ENCODE measurements around the gene AMN1.
"Not testable (repeated sequence)": the region's sequence is repeated elsewhere in the genome, so short reads cannot be mapped to it uniquely, and the experiment has no call there.

Gene AMN1

DNA sequence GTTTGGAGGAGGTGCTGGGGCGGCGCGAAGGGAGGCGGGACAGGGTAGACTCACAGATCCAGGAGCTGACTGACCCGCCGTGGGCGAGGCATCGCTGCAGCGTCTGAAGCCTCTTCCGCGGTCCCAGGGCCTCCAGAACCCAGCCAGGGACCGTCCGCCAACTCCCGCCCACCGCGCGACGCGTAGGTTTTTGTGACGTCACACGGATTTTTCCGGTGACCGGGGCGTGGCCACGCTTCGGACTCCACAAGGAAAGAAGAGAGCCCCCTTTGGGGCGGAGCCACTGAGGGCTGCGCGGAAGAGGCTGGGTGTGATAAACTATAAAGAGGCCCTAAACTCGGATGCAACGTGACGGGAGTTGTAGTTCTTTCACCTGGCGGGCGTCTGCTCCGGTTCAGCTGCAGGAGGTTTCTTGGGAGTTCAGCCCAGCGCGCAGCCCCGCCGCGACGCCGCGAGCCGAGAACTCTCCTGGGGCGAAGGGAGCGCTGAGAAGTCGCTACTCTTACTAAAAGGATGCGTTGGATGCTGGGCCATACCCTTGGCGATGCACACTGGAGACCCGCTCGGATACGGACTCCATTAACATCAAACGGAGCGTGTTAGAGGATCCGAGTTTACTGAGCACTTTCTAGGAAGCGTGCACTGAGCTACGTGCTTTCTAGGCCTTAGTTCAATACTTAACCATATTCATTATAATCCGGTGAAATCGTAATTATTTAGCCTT lies at the start of gene AMN1:
Gene AMN1 (minus strand): TSS at position 105 of the 724 bp plus-strand sequence. CDS start 13 bp downstream, at position 92.
- DNase-seq: peak; percentile 100

DNA sequence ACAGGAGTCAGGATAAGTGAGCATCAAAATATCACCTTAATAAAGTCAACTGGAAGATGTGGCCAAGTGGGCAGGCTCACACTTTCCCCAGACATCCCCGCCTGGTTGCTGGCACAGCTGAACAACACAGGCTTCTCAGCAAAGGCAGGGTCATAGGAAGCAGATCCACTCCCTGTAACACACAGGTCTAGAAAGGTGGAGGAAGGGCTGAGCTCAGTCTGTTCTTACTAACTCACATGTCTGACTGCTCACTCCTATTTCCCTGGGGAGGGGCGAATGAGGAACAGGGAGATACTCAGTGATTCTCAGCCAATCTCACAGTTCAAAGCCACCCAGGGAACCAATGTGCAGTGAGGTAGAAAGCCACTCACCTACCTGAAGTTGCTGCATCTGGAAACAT lies 45.0 kb upstream of the AMN1 start:
- no peak for DNase-seq

DNA sequence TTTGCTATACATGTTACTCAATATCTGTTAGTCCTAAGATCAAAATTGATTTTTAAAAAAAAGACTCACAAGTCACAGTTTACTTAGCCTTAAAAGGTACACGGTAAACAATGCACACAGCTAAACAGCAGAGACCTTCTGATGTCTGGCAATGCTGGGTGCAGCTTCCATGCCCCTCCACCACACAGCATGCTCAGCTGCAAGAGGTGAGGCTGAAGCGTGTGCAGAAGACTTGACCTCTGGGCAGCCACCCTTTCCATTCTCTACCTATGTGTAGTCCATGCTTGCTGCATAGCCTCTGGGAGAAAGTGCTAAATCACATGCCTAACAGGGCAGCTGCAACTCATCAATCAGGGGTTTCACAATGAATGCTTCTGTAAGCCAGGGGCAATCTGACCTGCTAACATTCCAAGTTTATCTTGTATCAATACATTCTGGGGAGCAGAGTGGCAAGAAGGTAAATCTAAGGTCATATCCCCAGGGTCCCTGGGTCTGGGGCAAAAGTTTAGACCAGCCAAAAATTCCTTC lies 44.5 kb upstream of the AMN1 start:
- no peak for DNase-seq

DNA sequence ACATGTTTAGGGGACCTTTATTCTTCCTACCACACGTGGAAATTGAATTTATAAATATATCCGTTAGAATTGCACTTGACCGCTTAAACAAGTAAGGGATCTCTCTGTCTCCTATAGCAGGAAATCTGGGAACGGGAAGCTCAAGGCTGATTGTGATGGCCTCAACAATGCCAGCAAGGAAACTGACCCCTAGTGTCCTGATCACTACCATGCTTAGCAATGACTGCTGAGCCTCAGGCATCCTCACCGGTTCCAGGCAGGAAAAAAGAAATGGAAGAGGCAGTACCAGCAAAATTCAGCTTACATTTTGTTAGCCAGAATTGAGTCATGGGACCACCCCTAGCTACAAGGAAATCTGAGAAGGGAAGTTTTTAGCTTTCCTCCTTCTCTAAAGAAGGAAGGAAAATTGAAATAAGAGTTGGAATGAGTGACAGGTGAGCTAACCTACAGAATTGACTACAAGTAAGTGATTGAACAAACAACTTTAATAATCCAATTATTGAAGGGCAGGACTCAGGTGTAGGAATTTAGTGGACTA lies 43.9 kb upstream of the AMN1 start:
- no peak for DNase-seq

DNA sequence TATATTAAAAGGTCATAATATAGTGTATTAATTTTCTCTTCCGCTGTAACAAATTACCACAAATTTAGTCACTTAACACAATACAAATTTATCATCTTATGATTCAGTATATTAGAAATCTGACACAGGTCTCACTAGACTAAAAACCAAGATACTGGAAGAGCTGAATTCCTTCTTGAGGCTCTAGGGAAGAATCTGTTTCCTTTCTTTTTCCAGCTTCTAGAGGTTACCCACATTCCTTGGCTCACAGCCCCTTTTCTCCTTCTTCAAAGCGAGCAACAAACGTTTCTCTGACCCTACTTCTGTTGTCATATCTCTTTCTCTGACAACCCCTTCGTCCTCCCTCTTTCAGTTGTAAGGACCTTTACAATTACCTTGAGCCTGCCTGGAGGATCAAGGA lies 43.4 kb upstream of the AMN1 start:
- DNase-seq: no peak

DNA sequence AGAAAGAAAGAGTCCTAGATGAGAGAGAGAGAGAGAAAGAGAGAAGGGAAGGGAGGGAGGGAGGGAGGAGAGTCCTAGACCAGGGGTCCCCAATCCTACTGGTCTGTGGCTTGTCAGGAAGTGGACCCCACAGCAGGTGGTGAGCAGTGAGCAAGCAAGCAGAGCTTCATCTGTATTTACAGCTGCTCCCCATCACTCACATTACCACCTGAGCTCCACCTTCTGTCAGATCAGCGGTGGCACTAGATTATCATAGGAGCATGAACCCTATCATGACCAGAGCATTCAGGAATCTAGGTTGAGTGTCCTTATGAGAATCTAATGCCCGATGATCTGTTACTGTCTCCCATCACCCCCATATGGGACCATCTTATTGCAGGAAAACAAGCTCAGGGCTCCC lies 39.2 kb upstream of the AMN1 start:
- no peak for DNase-seq

DNA sequence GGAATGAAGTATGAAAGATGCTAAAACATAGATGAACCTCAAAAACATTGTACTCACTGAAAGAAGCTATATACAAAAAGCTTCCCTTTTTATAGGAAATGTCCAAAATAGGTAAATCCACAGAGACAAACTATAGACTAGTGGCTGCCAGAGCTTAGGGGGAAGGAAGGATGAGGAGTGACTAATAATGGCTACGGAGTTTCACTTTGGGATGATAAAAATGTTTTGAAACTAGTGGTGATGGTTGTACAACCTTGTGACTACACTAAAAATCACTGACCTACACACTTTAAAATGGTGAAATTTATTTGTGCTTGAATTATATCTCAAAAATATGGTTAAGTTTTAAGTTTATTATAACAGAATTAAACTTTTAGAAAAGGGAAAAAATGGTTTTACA lies 37.1 kb upstream of the AMN1 start:
- DNase-seq: no peak

DNA sequence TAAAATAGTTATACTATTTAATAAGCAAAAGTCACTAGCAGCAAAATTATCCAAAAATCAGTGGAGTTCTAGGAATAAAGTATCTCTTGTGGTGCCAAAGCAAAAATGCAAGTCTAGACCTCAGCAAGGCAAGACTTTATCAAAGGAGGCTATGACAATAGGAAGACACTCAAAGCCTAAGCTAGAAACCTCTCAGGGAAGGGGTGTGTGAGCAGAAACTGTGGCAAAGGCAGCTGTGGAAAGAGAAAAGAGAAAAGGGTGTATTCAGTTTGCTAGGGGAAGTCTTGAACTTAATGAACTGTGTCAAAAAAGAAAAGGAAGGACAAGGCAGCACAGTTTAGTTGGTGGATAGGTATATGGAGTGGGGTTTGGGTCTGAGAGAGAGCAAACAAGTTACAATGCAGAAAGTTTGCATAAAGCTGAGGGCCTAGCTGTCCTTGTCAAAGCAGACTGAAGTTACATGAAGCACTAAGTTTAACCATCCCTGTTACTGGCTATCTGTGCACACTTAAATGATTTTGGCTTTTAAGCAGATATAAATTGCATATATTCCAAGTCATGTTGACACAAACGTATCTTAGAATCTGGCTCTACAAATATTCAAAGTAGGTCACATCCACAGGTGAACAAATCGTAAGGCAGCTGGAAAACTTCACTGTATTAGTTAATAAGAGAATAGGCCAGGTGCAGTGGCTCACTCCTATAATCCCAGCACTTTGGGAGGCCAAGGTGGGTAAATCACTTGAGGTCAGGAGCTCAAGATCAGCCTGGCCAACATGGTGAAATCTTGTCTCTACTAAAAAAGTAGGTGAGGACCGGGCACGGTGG lies 31.0 kb upstream of the AMN1 start:
- no peak for DNase-seq

DNA sequence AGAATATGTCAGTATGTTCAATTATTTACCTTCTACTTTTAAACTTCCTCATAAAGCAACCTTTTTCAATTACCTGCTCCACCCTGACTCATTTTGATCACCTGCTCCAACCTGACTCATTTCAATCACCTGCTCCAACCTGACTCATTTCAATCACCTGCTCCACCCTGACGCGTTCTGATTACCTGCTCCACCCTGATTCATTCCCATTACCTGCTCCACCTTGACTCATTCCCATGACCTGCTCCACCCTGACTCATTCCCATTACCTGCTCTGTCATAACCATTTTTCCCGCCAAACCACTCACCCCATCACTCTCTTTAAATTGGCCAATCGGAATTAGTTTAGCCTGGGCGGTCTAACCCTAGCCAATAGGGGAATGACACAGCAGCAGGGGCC lies 29.5 kb upstream of the AMN1 start:
- not testable (repeated sequence) for DNase-seq

DNA sequence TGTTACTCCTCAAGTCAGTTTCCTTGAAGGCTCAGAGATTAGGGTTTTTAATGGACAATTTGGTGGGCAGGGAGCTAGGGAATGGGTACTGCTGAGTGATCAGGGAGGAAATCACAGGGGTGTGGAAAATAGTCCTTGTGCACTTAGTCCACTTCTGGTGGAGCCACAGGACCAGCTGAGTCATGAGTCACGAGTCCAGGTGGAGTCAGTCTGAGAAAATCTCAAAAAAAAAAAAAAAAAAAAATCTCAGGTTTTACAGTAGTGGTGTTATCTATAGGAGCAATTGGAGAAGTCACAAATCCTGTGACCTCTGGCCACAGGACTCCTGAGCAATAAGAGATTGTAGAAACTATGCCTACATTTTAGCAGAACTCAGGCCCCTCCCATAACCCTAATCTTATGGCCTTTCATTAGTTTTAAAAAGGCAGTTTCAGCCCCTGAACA lies 28.2 kb upstream of the AMN1 start:
- DNase-seq: no peak

DNA sequence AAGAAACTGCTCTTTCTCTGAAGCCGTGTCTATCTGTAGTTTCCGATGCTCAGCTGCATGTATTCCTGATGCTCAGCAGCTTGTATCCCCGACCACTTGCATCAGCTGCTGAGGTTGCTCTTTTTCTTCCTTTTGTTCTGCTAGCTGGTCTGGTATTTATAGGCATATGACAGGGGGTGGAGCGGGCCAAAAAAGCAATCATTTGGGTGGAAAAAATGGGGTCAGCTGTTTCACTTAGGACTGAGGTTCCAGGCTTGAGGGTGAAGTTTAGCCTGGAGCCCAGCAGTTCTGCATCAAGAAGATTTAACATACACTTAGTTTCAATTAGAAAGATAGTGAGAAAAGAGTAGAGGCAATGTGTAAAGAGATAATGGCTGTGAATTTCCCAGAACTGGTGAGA lies 23.6 kb upstream of the AMN1 start:
- no peak for DNase-seq

DNA sequence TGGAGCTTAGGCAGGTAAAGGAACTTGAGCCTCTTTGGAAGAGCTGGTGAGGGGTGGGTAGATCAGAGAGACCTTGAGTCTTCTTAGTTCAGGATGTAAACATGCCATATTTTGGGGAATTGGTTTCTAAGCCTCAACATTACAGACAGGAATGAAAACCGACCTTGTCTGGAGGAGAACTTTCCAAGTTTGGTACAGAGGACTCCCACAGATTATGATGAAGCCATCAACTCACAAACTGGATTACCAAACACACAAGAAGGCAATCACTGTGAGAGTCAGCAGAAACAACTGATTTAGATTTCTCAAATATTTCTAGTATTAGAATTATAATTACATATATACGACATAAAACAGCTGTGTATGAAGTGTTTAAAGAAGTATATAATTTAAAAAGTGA lies 22.3 kb upstream of the AMN1 start:
- DNase-seq: no peak

DNA sequence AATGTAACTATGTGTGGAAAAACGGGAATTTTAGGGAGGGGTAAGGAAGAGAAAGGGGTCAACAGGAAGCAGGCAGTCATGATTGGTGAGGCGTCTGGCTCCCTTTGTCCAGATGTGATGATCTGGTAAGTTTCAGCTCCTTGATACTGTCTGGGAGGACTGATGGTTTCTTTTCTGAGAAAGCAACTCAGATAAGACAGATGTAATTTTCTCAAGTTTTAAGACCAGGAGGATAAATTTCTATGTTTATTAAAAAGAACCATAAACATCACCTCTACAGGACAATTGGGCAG lies 21.9 kb upstream of the AMN1 start:
- no peak for DNase-seq

DNA sequence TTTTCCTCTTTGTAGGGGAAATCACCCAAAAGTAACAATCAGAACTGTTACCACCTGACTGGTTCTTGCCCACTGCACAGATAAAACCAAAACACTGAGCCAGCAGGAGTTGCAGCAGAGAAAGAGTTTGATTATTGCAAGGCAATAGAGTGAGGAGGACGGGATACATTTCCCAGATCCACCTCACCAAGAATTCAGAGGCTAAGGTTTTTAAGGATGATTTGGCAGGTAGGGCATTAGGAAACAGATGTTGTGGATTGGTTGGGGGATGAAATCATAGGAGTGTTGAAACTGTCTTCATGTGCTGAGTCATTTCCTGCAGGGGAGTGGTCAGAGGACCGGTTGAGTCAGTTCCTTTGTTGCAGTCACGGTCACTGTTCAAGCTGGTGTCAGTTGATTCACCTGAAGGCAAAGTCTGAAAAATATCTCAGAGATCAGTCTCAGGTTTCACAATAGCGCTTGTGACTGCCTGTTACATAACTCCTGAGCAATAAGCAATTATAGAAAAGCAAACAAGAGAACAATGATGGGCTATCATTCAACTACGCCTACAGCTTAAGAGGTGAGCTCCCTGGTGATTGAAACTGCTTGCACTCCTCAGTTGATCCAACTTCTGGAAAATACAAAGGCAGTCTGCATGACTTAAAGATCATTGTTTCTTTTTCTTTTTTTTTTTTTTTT lies 20.3 kb upstream of the AMN1 start:
- peak; percentile 63 to 74 for DNase-seq

DNA sequence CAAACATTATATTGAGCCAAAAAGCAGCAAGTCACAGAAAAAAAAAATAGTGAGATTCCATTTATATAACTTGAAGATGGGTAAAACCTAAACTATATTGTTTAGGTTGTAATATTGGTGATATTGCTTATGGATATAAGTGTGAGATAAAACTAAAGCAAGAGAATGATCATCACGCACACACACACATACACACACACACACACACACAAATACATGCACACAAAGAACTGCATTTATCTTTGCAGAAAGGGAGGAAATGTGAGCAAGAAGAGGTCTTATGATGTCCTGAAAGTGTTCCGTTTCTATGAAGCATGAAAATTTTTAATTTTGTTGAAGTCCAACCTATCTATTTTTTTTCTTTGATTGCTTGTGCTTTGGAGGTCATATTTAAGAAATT lies 16.4 kb upstream of the AMN1 start:
- no peak for DNase-seq

DNA sequence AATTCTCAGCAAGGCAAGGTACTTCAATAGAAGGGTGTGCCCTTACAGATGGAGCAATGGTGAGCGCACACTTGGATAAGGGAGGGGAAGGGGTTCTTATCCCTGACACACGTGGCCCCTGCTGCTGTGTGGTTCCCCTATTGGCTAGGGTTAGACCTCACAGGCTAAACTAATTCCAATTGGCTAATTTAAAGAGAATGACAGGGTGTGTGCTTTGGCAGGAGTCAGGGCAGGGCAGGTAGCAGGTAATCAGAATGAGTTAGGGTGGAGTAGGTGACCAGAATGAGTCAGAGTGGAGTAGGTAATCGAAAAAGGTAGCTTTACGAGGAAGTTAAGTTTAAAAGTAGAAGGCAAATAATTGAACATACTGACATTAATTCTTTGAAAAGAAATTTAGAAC lies 15.5 kb upstream of the AMN1 start:
- DNase-seq: not testable (repeated sequence)

DNA sequence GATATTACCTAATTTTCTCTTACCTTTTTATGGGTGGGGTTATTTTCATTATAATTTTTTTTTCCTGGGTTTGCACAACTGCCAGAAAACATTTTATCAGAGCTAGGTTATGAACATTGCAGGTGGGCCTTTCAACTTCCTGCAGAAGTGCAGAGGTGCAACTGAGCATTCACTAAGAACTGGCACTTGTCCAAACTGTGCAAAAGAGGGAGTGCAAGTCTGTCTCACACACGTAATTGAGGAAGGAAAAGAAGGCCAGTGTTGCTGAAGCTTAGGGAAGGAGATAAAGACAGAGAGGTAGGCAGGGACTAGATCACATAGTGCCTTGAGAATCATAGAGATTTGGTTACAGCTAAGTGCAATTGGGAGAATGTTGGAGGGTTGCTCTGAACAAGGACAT lies 14.1 kb upstream of the AMN1 start:
- DNase-seq: no peak

DNA sequence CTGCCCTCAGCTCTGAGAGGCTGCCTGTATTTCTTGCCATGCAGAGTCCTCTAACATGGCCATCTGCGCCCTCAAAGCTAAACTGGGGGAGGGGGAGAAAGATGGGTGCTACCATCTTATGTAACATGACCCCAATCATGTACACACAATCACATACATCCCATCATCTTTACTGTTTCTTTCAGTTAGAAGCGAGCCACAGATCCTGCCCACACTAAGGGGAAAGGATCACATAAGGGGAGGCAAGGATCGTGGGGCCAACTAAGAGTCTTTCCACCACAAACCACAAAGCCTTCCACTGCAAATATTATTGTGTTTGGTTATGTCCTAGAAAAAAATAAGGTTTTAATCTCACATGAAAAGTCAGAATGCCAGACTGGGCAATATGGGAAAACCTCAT lies 11.8 kb upstream of the AMN1 start:
- no peak for DNase-seq

DNA sequence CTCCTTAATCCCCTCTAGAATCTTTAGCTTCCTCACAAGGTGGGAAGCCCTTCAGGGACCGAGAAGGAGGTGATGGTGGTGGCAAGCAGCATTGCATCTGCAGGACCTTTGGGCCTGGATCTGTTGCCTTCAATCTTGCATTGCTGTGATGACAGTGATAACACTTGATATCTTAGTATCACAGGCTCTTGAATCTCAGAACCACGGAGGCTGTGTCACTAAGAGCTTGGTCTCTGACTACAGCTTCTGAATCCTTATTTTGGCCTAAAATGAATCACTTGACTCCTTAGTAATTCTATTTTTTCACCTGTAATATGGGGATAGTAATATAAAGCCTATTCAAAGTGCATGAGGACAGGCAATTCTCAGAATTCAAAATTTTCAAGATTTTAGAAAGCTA lies 8.9 kb upstream of the AMN1 start:
- DNase-seq: no peak

DNA sequence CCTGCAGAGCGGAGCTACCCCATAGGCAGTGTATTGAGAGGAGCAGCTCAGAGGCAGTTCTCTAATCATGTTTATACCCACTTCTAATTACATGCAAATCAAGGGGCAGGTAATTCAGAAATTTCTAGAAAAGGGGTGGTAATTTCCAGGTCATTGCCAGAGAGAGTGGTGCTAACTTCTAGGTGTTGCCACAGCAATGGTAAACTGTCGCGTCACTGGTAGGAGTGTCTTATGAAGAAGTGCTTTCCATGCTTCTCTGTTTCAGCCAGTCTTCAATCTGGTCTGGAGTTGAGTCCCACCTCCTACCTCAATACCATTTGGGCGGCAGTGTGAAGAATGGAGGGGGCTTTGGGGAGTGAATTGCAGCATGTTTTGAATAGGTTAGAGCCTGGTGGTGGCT lies 8.5 kb upstream of the AMN1 start:
- no peak for DNase-seq

DNA sequence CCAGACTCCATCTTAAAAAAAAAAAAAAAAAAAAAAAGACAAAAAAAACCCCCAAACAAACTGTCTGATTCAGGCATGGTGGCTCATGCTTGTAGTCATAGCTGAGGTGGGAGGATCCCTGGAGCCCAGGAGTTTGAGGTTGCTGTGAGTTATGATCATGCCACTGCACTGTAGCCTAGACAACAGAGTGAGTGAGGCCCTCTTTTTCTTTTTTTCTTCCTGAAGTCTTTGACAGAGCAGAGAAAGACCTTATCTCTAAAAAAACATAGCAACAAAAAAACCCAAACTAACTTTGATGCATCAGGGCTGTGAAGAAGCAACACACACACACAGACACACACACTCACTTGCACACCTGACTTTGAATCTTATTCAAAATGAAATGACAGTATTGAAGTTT lies 7.7 kb upstream of the AMN1 start:
- DNase-seq: peak; percentile 57 to 67

DNA sequence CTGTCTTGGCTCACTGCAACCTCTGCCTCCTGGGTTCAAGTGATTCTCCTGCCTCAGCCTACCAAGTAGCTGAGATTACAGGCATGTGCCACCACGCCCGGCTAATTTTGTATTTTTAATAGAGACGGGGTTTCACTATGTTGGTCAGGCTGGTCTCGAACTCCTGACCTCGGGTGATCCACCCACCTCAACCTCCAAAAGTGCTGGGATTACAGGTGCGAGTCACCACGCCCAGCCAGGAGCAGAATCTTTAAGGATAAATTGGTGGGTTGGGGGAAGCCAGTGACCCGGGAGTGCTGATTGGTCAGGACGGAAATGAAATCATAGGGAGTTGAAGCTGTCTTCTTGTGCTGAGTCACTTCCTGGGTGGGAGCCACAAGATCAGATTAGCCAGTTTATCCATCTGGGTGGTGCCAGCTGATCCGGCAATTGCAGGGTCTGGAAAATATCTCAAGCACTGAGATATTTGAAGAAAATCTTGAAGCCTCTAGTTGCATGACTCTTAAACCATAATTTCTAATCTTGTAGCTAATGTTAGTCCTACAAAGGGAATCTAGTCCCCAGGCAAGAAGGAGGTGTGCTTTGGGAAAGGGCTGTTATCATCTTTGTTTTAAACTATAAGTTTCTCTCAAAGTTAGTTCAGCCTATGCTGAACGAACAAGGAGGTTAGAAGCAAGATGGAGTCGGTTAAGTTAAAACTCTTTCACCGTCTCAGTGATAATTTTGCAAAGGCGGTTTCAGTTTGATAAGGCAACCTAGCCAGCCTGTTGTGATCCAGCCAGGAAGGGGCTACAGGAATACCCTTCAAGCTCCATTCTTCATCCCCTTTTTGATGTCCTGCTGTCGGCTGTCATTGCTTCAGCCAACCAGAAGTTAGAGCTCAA lies 5.0 kb upstream of the AMN1 start:
- DNase-seq: peak; percentile 45 to 49
